ENCODE results near the gene SETBP1.

SETBP1 gene

GRCh38 chr18:44889111-44889510 lies 208.4 kb downstream of the SETBP1 start:
- DNase-seq (ENCODE audit: low read depth): no peak
- TF ChIP-seq CTCF (IDR thresholded peaks at IDR 0.05; ENCODE audit: insufficient read depth, low read depth, low read length, missing control alignments): no peak
- no peak overlapping the region for H3K4me3 ChIP-seq (ENCODE audit: low read depth, low read length)

GRCh38 chr18:44893045-44893706 lies 212.5 kb downstream of the SETBP1 start:
- TF ChIP-seq CTCF (IDR thresholded peaks at IDR 0.05; ENCODE audit: insufficient read depth, low read depth, low read length, missing control alignments): no peak
- DNase-seq (ENCODE audit: low read depth): no peak
- no peak overlapping the region for H3K4me3 ChIP-seq (ENCODE audit: low read depth, low read length)

GRCh38 chr18:44893966-44894365 lies 213.3 kb downstream of the SETBP1 start:
- no peak for TF ChIP-seq CTCF (IDR thresholded peaks at IDR 0.05; ENCODE audit: insufficient read depth, low read depth, low read length, missing control alignments)
- DNase-seq (ENCODE audit: low read depth): no peak
- no peak overlapping the region for H3K4me3 ChIP-seq (ENCODE audit: low read depth, low read length)

GRCh38 chr18:44895176-44895798 lies 214.6 kb downstream of the SETBP1 start:
- DNase-seq (ENCODE audit: low read depth): peak; percentile 77
- peak; percentile 29 for TF ChIP-seq CTCF (IDR thresholded peaks at IDR 0.05; ENCODE audit: insufficient read depth, low read depth, low read length, missing control alignments)
- H3K4me3 ChIP-seq (ENCODE audit: low read depth, low read length): no peak overlapping the region

- H3K4me3 ChIP-seq (ENCODE audit: low read depth, low read length): no peak overlapping the region
- TF ChIP-seq CTCF (IDR thresholded peaks at IDR 0.05; ENCODE audit: insufficient read depth, low read depth, low read length, missing control alignments): no peak
- no peak for DNase-seq (ENCODE audit: low read depth)
Measured at GRCh38 chr18:44896846-44897245, 216.2 kb downstream of the SETBP1 start.

GRCh38 chr18:44897411-44897810 lies 216.7 kb downstream of the SETBP1 start:
- H3K4me3 ChIP-seq (ENCODE audit: low read depth, low read length): no peak overlapping the region
- TF ChIP-seq CTCF (IDR thresholded peaks at IDR 0.05; ENCODE audit: insufficient read depth, low read depth, low read length, missing control alignments): no peak
- DNase-seq (ENCODE audit: low read depth): no peak

GRCh38 chr18:44897816-44898215 lies 217.1 kb downstream of the SETBP1 start:
- no peak overlapping the region for H3K4me3 ChIP-seq (ENCODE audit: low read depth, low read length)
- no peak for TF ChIP-seq CTCF (IDR thresholded peaks at IDR 0.05; ENCODE audit: insufficient read depth, low read depth, low read length, missing control alignments)
- DNase-seq (ENCODE audit: low read depth): no peak
